Kidney (tissue), 14 donors: ENCODE results near the gene ACKR3. TPM values are rescaled to one million over a fixed set of nuclear protein-coding genes. Genes with fewer than 3 reads are reported as not detected.

Source experiments
- DNase-seq, 5 donors: peaks; one replicate each; pipeline ENCODE4 v3.0.0-alpha.2; 2013 to 2020
- FAIRE-seq: peaks from 2 replicates; lab custom pipeline; 2012; peaks lifted over from hg19 to GRCh38; lab: Jason Lieb, UNC
- H3K27ac ChIP-seq, 2 donors: one replicate each; pipeline ENCODE4 v1.7.0; 2013; ENCODE audit warnings: low read depth in 2 of 2, low read length in 2 of 2, inconsistent platforms in 1 of 2
- H3K27me3 ChIP-seq: one replicate; pipeline ENCODE4 v1.7.1; 2013; ENCODE audit warnings: low read length, inconsistent platforms; ENCODE audit not compliant: control insufficient read depth, insufficient read depth
- H3K36me3 ChIP-seq, 3 donors: one replicate each; pipeline versions ENCODE4 v1.7.0 to v1.7.1; 2013; ENCODE audit warnings: low read length in 3 of 3, control low read depth in 1 of 3, inconsistent platforms in 1 of 3; ENCODE audit not compliant: insufficient read depth in 3 of 3, control insufficient read depth in 2 of 3
- H3K4me1 ChIP-seq, 3 donors: one replicate each; pipeline versions ENCODE4 v1.7.0 to v1.7.1; 2013; ENCODE audit warnings: low read length in 3 of 3, inconsistent platforms in 1 of 3, low read depth in 1 of 3; ENCODE audit not compliant: control insufficient read depth in 2 of 3, insufficient read depth in 2 of 3
- H3K4me3 ChIP-seq, 3 donors: one replicate each; pipeline versions ENCODE4 v1.7.0 to v1.8.1; 2013; ENCODE audit warnings: low read length in 3 of 3, control low read depth in 1 of 3, inconsistent platforms in 1 of 3
- H3K9ac ChIP-seq, 3 donors: one replicate each; pipeline versions ENCODE4 v1.7.0 to v1.7.1; 2013; ENCODE audit warnings: low read length in 3 of 3, control low read depth in 1 of 3, inconsistent platforms in 1 of 3
- H3K9me3 ChIP-seq, 3 donors: one replicate each; pipeline versions ENCODE4 v1.7.0 to v1.7.1; 2013; ENCODE audit warnings: low read length in 3 of 3, control low read depth in 1 of 3, inconsistent platforms in 1 of 3; ENCODE audit not compliant: control insufficient read depth in 2 of 3, insufficient read depth in 1 of 3
- intact Hi-C: fragments of 100-400 bp; cut with DNase I; formaldehyde crosslinking; loops from one replicate; pipeline ENCODE4 v1.11.1; 2022
- polyA plus RNA-seq: library from polyadenylated mRNA; stranded (reverse); fragments of 350-450 nt; fragmentation: Illumina TruSeq; extraction: RNeasy Lipid Tissue Mini Kit (QIAGEN cat#74804); gene quantifications from one replicate; pipeline ENCODE4 v1.2.3, GENCODE V29; 2014; ENCODE audit warnings: low read depth, low replicate concordance; ENCODE audit not compliant: insufficient read depth
- total RNA-seq: library from RNA; stranded (reverse); fragmentation: NEBNext Ultra II Directional; extraction: Animal tissue kit (Norgen Biotek cat#: 25700); gene quantifications from one replicate; pipeline ENCODE4 v1.2.1, GENCODE V29; 2021
- TF ChIP-seq, protein P1 (sequence below): IDR thresholded peaks from 3 replicates; pipeline ENCODE4 v1.5.1; 2012; ENCODE audit warnings: mild to moderate bottlenecking, moderate library complexity, borderline replicate concordance; ENCODE audit not compliant: insufficient read depth; ENCODE audit errors: extremely low read depth
- donor health status: control.
- donor health status: control.
- donor health status: control.
- donor health status: control.
- donor health status: control.
- donor health status: DM: yes; HTN: yes; CAD: no.
- donor health status: Normal renal cell carcinoma (clear cell type).

ACKR3 gene
- total and polyA plus RNA-seq, 2 donors from 2014 or later: 6.9 to 8.7 TPM

DNA sequence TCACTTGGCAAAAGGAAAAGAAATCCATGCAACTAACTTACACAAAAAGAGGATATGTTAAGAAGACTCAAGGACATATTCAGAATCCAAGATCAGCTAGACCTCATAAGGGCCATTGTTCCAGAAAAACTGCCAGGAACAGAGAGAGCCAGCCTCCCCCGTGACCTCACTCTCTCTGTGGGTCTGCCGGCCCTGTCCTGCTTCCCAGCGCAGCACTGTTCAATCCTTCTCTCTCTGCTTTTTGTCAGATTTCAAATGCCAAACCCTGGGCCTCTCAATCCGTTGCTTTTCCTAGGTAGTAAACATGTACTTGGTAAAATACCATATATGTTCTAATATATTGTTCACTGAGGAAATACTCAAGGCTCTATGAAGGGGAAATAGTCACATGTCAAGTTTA lies 40.0 kb upstream of the ACKR3 start:
- Histone ChIP-seq H3K27me3 (no peaks in the 10 kb centered on the region), H3K36me3 (no peaks in the 10 kb centered on the region), H3K4me3 (no peak overlapping the region), H3K27ac (no peak overlapping the region), H3K9me3 (no peaks in the 10 kb centered on the region), H3K9ac (no peak overlapping the region), H3K4me1 (no peaks in the 10 kb centered on the region)
- intact Hi-C loops: no loop called here
- no peak for FAIRE-seq
- TF ChIP-seq, protein P1, sequence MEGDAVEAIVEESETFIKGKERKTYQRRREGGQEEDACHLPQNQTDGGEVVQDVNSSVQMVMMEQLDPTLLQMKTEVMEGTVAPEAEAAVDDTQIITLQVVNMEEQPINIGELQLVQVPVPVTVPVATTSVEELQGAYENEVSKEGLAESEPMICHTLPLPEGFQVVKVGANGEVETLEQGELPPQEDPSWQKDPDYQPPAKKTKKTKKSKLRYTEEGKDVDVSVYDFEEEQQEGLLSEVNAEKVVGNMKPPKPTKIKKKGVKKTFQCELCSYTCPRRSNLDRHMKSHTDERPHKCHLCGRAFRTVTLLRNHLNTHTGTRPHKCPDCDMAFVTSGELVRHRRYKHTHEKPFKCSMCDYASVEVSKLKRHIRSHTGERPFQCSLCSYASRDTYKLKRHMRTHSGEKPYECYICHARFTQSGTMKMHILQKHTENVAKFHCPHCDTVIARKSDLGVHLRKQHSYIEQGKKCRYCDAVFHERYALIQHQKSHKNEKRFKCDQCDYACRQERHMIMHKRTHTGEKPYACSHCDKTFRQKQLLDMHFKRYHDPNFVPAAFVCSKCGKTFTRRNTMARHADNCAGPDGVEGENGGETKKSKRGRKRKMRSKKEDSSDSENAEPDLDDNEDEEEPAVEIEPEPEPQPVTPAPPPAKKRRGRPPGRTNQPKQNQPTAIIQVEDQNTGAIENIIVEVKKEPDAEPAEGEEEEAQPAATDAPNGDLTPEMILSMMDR: no peak
- no peak for DNase-seq

DNA sequence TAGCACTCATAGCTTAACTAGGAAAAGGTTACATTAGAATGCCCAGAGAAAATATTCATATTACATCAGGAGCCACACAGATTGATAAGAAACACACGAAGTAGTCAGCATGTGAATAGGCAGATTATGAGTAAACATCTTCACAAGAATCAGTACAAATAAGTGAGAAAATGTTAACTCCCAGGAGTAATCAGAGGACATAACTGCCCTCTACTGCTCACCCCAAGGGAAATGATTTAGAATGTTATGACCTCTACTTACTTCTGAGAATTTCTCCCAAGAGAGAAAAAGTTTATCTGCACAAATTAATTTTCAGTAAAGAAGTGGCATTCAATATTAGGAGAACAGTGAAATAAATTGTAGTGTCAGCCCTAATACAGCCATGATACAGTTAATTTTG lies 39.1 kb upstream of the ACKR3 start:
- H3K9ac ChIP-seq: no peak overlapping the region
- DNase-seq: no peak
- H3K4me3 ChIP-seq: no peak overlapping the region
- no peaks in the 10 kb centered on the region for H3K36me3 ChIP-seq
- no peak overlapping the region for H3K27ac ChIP-seq
- H3K9me3 ChIP-seq: no peaks in the 10 kb centered on the region
- no peaks in the 10 kb centered on the region for H3K27me3 ChIP-seq
- FAIRE-seq: no peak
- intact Hi-C loops: no loop called here
- H3K4me1 ChIP-seq: no peaks in the 10 kb centered on the region
- TF ChIP-seq, protein P1: no peak

DNA sequence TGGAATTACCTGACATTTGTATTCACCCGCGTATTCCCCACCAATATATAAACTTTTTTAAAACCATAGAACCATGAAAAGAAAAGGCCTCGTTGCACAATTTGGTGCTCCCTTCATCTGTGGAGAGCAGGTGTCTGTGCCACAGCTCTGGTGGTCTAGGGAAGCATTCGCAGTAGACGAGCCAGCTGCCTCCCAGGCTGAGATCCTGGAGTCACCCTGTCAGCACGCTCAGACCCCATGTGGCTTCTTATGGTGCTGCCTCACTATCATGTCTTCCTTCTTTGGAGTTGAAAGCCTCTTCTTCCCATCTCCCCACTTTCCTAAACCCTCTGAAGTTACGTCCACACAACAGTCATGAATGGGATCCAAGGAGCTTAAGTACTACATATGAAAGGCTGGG lies 38.4 kb upstream of the ACKR3 start:
- no peak for FAIRE-seq
- H3K27me3 ChIP-seq: no peaks in the 10 kb centered on the region
- TF ChIP-seq, protein P1: no peak

DNA sequence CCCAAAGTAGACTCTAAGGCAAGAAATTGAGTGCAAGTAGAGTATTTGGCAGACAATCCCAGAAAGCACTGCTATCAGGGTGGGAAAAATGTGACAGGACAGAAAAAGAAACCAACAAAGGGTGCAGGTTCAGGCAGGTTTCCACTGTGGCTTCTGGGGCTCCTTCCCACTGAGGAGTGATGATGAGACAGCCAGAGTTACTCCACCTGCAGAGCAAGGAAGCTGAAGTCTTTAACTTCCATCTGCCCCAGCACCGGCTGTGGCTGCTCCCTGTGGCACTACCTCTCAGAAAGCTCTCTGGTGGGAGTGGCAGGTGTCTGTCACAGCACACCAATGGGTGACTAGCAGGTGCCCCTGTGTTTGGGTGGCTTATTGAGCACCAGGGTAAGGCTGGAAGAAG lies 37.6 kb upstream of the ACKR3 start:
- Histone ChIP-seq H3K9ac (no peak overlapping the region), H3K27ac (no peak overlapping the region), H3K9me3 (no peaks in the 10 kb centered on the region), H3K27me3 (no peaks in the 10 kb centered on the region), H3K36me3 (no peaks in the 10 kb centered on the region), H3K4me1 (no peaks in the 10 kb centered on the region), H3K4me3 (no peak overlapping the region)
- intact Hi-C loops: no loop called here
- TF ChIP-seq, protein P1: no peak
- DNase-seq: no peak
- no peak for FAIRE-seq

More for the DNA sequence above, 38.4 kb upstream of the ACKR3 start:
- no peaks in the 10 kb centered on the region for H3K36me3 ChIP-seq
- H3K9ac ChIP-seq: no peak overlapping the region
- no peak overlapping the region for H3K4me3 ChIP-seq
- intact Hi-C loops: no loop called here
- DNase-seq: no peak
- H3K27ac ChIP-seq: no peak overlapping the region
- no peaks in the 10 kb centered on the region for H3K9me3 ChIP-seq
- H3K4me1 ChIP-seq: no peaks in the 10 kb centered on the region
